ENCODE data around the gene JTB.
"Not testable (repeated sequence)": the region's sequence is repeated elsewhere in the genome, so short reads cannot be mapped to it uniquely, and the experiment has no call there.

JTB gene

GRCh38 chr1:153996882-153997281, 19.4 kb upstream of the JTB start:
- H3K14ac ChIP-seq (ENCODE audit: low read length); H3K18ac ChIP-seq (ENCODE audit: low read length); H3K79me2 ChIP-seq (ENCODE audit: control insufficient read depth, insufficient read depth, low read length, poor library complexity); H3K23ac ChIP-seq (ENCODE audit: low read length); H2BK5ac ChIP-seq (ENCODE audit: low read depth, low read length, poor library complexity); H3K4me2 ChIP-seq (ENCODE audit: low read length); H3K27ac ChIP-seq (ENCODE audit: low read depth, low read length); H4K12ac ChIP-seq (ENCODE audit: low read depth, low read length); H2BK12ac ChIP-seq (ENCODE audit: low read length); H2AFZ ChIP-seq (ENCODE audit: insufficient read depth, low read length, poor library complexity); H2BK120ac ChIP-seq (ENCODE audit: insufficient read depth, low read length, poor library complexity); H2AK5ac ChIP-seq (ENCODE audit: low read length); H3K4me1 ChIP-seq (ENCODE audit: control insufficient read depth in 1 of 2, insufficient read depth in 2 of 2, low read length in 2 of 2); H4K91ac ChIP-seq (ENCODE audit: low read depth, low read length); H3K9me3 ChIP-seq (ENCODE audit: insufficient read depth, low read depth, low read length); H3K9ac ChIP-seq (ENCODE audit: low read length); H3K79me1 ChIP-seq (ENCODE audit: low read length); H3K4me3 ChIP-seq (ENCODE audit: low read depth, low read length); H4K8ac ChIP-seq (ENCODE audit: low read depth, low read length); DNase-seq; H3K4ac ChIP-seq (ENCODE audit: low read depth, low read length); H3K27me3 ChIP-seq (ENCODE audit: insufficient read depth, low read length): not testable (repeated sequence)
- WGBS (ENCODE audit: extremely low coverage, insufficient coverage, insufficient read length) = no CpG with 5 or more reads among the region's 10 CpGs
- H3K36me3 ChIP-seq (ENCODE audit: control insufficient read depth in 1 of 2, insufficient read depth in 2 of 2, low read length in 2 of 2) = peaks cover 15 to 18% of the 10 kb centered on the region in 2 experiments

- H3K4ac ChIP-seq (ENCODE audit: low read depth, low read length) = no peak overlapping the region
- no peaks in the 10 kb centered on the region for H3K4me1 ChIP-seq (ENCODE audit: control insufficient read depth in 1 of 2, insufficient read depth in 2 of 2, low read length in 2 of 2)
- H3K36me3 ChIP-seq (ENCODE audit: control insufficient read depth in 1 of 2, insufficient read depth in 2 of 2, low read length in 2 of 2) = peaks cover 15 to 19% of the 10 kb centered on the region in 2 experiments
- no peak overlapping the region for H3K4me3 ChIP-seq (ENCODE audit: low read depth, low read length)
- no peaks in the 10 kb centered on the region for H3K9me3 ChIP-seq (ENCODE audit: insufficient read depth, low read depth, low read length)
- no peak overlapping the region for H2BK120ac ChIP-seq (ENCODE audit: insufficient read depth, low read length, poor library complexity)
- H3K79me1 ChIP-seq (ENCODE audit: low read length) = peaks cover 2% of the 10 kb centered on the region
- H3K14ac ChIP-seq (ENCODE audit: low read length) = no peak overlapping the region
- H2AFZ ChIP-seq (ENCODE audit: insufficient read depth, low read length, poor library complexity) = no peak overlapping the region
- H4K91ac ChIP-seq (ENCODE audit: low read depth, low read length) = no peak overlapping the region
- no peak overlapping the region for H3K23ac ChIP-seq (ENCODE audit: low read length)
- no CpG with 5 or more reads among the region's 11 CpGs for WGBS (ENCODE audit: extremely low coverage, insufficient coverage, insufficient read length)
- H3K18ac ChIP-seq (ENCODE audit: low read length) = no peak overlapping the region
- no peaks in the 10 kb centered on the region for H3K27me3 ChIP-seq (ENCODE audit: insufficient read depth, low read length)
- H2BK5ac ChIP-seq (ENCODE audit: low read depth, low read length, poor library complexity) = no peak overlapping the region
- H3K9ac ChIP-seq (ENCODE audit: low read length) = no peak overlapping the region
- no peak overlapping the region for H3K4me2 ChIP-seq (ENCODE audit: low read length)
- no peak overlapping the region for H4K8ac ChIP-seq (ENCODE audit: low read depth, low read length)
- no peak for DNase-seq
- peaks cover 4% of the 10 kb centered on the region for H3K79me2 ChIP-seq (ENCODE audit: control insufficient read depth, insufficient read depth, low read length, poor library complexity)
- H2AK5ac ChIP-seq (ENCODE audit: low read length) = no peak overlapping the region
- no peak overlapping the region for H2BK12ac ChIP-seq (ENCODE audit: low read length)
- no peak overlapping the region for H4K12ac ChIP-seq (ENCODE audit: low read depth, low read length)
- no peak overlapping the region for H3K27ac ChIP-seq (ENCODE audit: low read depth, low read length)
Measured at GRCh38 chr1:153995640-153996039, 18.2 kb upstream of the JTB start.

GRCh38 chr1:153995202-153995601, 17.7 kb upstream of the JTB start:
- no peak overlapping the region for H2BK5ac ChIP-seq (ENCODE audit: low read depth, low read length, poor library complexity)
- no peak overlapping the region for H3K14ac ChIP-seq (ENCODE audit: low read length)
- no peak overlapping the region for H3K18ac ChIP-seq (ENCODE audit: low read length)
- no peak overlapping the region for H2BK120ac ChIP-seq (ENCODE audit: insufficient read depth, low read length, poor library complexity)
- no peaks in the 10 kb centered on the region for H3K4me1 ChIP-seq (ENCODE audit: control insufficient read depth in 1 of 2, insufficient read depth in 2 of 2, low read length in 2 of 2)
- no CpG with 5 or more reads among the region's 3 CpGs for WGBS (ENCODE audit: extremely low coverage, insufficient coverage, insufficient read length)
- no peak overlapping the region for H3K4ac ChIP-seq (ENCODE audit: low read depth, low read length)
- H3K23ac ChIP-seq (ENCODE audit: low read length) = no peak overlapping the region
- no peak overlapping the region for H3K27ac ChIP-seq (ENCODE audit: low read depth, low read length)
- no peak overlapping the region for H2AK5ac ChIP-seq (ENCODE audit: low read length)
- no peak overlapping the region for H4K8ac ChIP-seq (ENCODE audit: low read depth, low read length)
- no peak overlapping the region for H4K12ac ChIP-seq (ENCODE audit: low read depth, low read length)
- H3K4me3 ChIP-seq (ENCODE audit: low read depth, low read length) = no peak overlapping the region
- no peaks in the 10 kb centered on the region for H3K27me3 ChIP-seq (ENCODE audit: insufficient read depth, low read length)
- no peak overlapping the region for H3K9ac ChIP-seq (ENCODE audit: low read length)
- no peaks in the 10 kb centered on the region for H3K9me3 ChIP-seq (ENCODE audit: insufficient read depth, low read depth, low read length)
- peaks cover 15 to 19% of the 10 kb centered on the region in 2 experiments for H3K36me3 ChIP-seq (ENCODE audit: control insufficient read depth in 1 of 2, insufficient read depth in 2 of 2, low read length in 2 of 2)
- H3K79me1 ChIP-seq (ENCODE audit: low read length) = peaks cover 3% of the 10 kb centered on the region
- DNase-seq = no peak
- H3K4me2 ChIP-seq (ENCODE audit: low read length) = no peak overlapping the region
- H2AFZ ChIP-seq (ENCODE audit: insufficient read depth, low read length, poor library complexity) = no peak overlapping the region
- H4K91ac ChIP-seq (ENCODE audit: low read depth, low read length) = no peak overlapping the region
- peaks cover 5% of the 10 kb centered on the region for H3K79me2 ChIP-seq (ENCODE audit: control insufficient read depth, insufficient read depth, low read length, poor library complexity)
- no peak overlapping the region for H2BK12ac ChIP-seq (ENCODE audit: low read length)

GRCh38 chr1:153991806-153992205, 14.3 kb upstream of the JTB start:
- no peaks in the 10 kb centered on the region for H3K4me1 ChIP-seq (ENCODE audit: control insufficient read depth in 1 of 2, insufficient read depth in 2 of 2, low read length in 2 of 2)
- H3K27ac ChIP-seq (ENCODE audit: low read depth, low read length) = no peak overlapping the region
- H2AK5ac ChIP-seq (ENCODE audit: low read length) = no peak overlapping the region
- H4K8ac ChIP-seq (ENCODE audit: low read depth, low read length) = no peak overlapping the region
- no CpG with 5 or more reads among the region's 2 CpGs for WGBS (ENCODE audit: extremely low coverage, insufficient coverage, insufficient read length)
- H2BK5ac ChIP-seq (ENCODE audit: low read depth, low read length, poor library complexity) = no peak overlapping the region
- no peak overlapping the region for H2BK12ac ChIP-seq (ENCODE audit: low read length)
- no peak overlapping the region for H3K18ac ChIP-seq (ENCODE audit: low read length)
- no peak overlapping the region for H3K9ac ChIP-seq (ENCODE audit: low read length)
- no peak overlapping the region for H3K14ac ChIP-seq (ENCODE audit: low read length)
- H3K4ac ChIP-seq (ENCODE audit: low read depth, low read length) = no peak overlapping the region
- H3K79me2 ChIP-seq (ENCODE audit: control insufficient read depth, insufficient read depth, low read length, poor library complexity) = peaks cover 5% of the 10 kb centered on the region
- H3K4me2 ChIP-seq (ENCODE audit: low read length) = peak overlapping the region; percentile 38
- H3K27me3 ChIP-seq (ENCODE audit: insufficient read depth, low read length) = no peaks in the 10 kb centered on the region
- H4K91ac ChIP-seq (ENCODE audit: low read depth, low read length) = no peak overlapping the region
- no peak for DNase-seq
- no peak overlapping the region for H2AFZ ChIP-seq (ENCODE audit: insufficient read depth, low read length, poor library complexity)
- H3K23ac ChIP-seq (ENCODE audit: low read length) = no peak overlapping the region
- H2BK120ac ChIP-seq (ENCODE audit: insufficient read depth, low read length, poor library complexity) = no peak overlapping the region
- peaks cover 3% of the 10 kb centered on the region for H3K79me1 ChIP-seq (ENCODE audit: low read length)
- peaks cover 15 to 19% of the 10 kb centered on the region in 2 experiments for H3K36me3 ChIP-seq (ENCODE audit: control insufficient read depth in 1 of 2, insufficient read depth in 2 of 2, low read length in 2 of 2)
- H3K4me3 ChIP-seq (ENCODE audit: low read depth, low read length) = no peak overlapping the region
- no peak overlapping the region for H4K12ac ChIP-seq (ENCODE audit: low read depth, low read length)
- no peaks in the 10 kb centered on the region for H3K9me3 ChIP-seq (ENCODE audit: insufficient read depth, low read depth, low read length)

Data from trophoblast cell (in vitro differentiated cells and primary cell).